HG03139 (cell line): Measurements from ENCODE around the gene CMIP.

Source experiments
- ATAC-seq: cut with Tn5 transposase; IDR thresholded peaks from one replicate; pipeline ENCODE4 v1.9.1; 2021; ENCODE audit not compliant: unreplicated experiment

The CMIP gene

DNA sequence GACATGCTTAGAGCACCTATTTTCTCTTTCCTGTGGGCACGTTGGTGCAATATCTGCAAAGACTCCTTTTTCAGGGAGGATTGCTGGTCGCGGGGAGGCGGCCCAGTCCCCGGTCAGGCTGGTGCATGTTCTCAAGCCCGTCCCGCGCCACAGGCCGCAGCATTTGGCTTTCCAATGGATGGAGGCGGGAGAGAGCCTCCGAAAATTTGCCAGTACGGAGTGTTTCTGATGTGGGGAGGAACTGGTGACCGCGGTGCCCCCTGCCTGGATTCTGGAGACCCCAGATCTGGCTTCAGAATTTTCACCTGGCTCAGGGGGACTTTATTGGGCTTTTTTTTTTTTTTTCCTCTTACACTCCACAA lies 2.3 kb downstream of the CMIP start:
- no peak for ATAC-seq

DNA sequence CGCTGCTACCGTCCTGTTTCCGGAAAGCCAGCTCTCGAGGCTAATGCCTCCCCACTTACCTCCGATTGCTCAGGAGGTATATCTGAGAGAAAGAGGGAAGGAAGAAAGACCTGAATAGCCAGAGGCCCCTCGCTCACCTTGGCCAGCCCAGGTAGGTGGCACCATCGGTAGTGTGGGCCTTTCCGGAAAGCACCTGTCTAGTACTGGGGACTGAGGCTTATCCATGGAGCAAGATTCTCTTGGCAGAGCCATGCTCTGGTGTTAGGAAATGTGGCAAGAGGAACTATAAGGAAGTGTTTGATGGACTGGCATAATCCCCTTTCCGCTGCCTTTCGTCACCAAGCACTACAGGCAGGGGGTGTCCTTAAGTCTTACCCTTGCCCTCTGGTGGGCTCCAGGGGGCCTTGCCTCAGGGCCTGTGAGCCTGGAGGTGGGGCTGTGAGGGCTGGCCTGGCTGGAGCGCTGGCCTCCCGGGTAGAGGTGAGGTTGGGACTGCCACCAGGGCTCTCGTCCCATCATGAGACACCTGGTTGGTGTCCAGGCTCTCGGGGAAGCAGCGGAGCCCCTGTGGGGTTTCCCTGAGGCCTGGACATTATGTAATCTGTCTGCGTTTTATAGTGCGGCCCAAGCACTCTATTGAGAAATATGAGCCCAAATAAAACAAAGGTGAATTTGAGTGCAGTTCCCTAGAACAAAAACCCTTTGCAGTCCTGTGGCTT lies 2.9 kb downstream of the CMIP start:
- ATAC-seq: no peak

- ATAC-seq: no peak
These were observed 3.8 kb downstream of the CMIP start for GRCh38 chr16:81448154-81449131.

GRCh38 chr16:81449241-81449640 lies 4.6 kb downstream of the CMIP start:
- no peak for ATAC-seq

DNA sequence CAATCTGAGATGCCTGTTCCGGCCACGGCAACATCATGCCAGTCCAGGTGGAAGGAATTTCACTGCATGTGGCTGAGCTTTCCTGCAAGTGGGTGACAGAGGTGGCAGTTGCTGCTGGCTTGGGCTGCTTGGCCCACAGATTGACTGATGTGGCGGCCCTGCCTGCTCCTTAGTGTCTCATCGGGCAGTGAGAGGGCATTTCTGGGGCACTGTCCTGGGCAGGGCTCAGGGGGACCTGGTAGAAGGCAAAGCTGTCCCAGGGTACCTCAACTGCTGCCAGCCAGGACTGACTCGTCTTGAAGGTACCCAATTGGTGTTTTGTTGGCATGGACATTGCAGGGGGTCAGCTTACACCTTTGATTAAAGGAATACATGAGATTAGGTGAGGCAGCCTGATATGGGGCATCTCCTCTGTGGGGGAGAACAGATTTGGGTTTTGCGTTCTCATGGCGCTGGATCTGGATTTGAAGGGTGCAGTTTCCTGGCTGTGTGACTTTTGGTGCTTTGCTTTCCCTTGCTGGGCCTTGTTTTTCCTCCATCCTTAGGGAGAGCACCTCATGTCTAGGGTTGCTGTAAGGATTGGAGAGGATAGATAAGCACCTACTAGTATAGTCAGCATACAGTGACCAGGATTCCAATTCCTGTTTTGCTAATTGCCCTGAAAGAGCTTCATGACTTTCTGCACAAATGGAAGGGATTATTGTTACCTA lies 5.4 kb downstream of the CMIP start:
- ATAC-seq: no peak

DNA sequence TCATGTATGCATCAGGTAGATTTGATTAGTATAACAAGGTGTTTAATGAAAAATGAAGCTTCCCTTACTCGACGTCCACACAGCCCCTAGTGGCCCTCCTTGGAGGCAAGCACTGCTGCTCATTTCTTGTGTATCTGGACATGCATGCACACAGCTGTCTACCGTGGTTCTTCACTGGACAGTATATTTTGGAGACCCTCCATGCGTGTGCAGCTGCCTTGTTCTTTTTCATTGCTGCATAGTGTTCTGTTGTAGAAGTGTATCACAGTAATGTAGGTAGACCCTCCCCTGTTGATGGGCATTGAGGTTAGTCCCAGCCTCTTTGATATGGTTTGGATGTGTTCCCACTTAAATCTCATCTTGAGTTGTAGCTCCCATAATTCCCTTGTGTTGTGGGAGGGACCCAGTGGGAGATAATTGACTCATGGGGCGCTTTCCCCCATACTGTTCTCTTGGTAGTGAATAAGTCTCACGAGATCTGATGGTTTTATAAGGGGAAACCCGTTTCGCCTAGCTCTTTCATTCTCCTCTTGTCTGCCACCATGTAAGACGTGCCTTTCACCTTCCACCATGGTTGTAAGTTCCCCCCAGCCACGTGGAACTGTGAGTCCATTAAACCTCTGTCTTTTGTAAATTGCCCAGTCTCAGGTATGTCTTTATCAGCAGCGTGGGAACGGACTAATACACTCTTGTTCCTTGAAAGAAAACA lies 6.3 kb downstream of the CMIP start:
- no peak for ATAC-seq

DNA sequence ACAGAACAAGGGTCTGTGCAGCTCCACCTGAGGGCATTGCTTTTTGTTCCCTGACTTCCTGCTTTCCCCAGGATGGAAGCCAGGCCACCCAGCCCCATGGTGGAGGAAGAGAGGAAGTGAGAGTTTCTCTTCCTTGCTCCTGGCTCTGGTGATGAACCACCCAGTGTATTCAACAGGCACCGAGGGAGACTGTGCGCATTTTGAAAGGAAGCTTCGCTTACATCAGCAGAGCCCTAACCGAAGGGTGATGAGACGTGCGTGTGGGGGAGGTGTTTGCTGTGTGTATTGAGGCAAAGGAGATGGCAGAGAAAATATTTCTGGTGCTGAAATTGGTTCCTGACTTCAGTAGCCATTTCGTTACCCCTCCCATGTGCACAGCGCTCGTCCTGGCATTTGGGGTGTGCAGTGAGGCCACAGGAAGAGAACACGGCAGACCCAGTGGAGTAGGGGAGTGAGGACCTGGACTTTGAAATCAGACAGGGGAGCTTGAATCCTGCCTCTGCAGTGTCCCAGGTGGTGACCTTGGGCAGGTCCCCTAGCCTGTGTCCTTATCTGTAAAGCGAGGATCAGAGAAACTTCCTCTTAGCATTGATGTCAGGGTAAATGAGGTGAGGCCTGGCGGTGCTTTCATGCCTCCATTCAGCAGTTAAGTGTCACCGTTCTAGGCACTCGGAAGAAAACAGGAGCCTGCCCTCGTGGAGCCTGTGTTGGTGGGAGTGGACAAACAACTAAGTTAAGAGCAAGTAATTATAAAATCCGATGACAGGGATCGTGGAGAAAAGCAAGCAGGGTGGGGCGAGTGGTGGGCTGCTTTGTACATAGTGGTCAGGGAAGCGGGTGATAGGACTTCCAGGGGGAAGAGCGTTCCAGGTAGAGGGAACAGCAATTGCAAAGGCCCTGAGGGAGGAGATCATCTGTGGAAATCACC lies 7.4 kb downstream of the CMIP start:
- ATAC-seq: no peak

DNA sequence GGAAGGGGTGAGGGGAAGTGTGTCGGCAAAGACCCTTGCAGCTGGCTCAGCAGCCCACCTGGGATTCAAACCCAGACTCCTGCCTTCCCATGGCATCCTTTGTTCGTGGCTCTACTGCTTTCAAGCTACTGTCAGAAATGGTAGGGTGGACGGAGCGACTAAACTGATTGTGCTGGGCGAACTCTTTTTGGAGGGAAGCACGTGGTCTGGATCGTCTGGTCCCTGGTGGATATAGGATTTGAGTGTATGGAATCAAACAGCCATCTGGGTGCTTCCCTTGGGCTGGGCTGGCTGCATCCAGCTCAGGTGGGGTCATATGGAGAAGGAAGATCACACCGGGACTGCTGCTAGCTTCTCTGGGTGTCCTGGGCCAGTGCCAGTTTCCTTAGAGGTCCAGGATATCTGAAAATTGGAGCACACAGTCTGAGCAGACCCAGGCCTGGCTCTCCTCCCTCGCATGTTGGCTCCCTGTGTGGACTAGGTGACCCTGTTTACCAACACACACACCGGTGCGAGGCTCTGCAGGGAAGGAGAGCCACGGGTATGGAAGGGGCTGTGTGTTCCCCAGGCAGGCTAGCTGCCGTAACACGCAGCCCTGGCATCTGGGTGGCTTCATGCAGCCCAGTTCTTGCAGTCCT lies 8.6 kb downstream of the CMIP start:
- ATAC-seq: no peak

- ATAC-seq: no peak
These were observed 9.4 kb downstream of the CMIP start for GRCh38 chr16:81454044-81454443.

DNA sequence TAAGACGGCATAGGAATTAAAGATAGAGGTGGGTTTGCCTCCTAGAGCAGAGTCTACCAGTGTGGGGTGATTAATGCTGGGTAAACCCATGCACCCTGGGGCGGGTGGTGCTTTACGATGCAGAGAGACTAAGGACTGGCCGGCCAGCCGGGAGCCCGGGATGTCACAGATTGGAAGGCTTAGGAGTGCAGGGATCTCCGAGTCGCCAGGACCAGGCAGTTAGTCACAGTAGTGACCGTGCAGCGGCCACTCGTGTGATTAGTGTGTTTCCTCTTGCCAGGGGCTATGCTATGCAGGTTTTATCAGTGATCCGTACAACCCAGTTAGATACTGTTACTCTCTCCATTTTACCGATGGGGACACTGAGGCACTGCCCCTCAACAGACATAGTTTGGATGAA lies 10.4 kb downstream of the CMIP start:
- ATAC-seq: no peak

GRCh38 chr16:81455720-81456494 lies 11.3 kb downstream of the CMIP start:
- ATAC-seq: no peak

GRCh38 chr16:81456523-81457325 lies 12.1 kb downstream of the CMIP start:
- no peak for ATAC-seq

GRCh38 chr16:81457326-81458133 lies 12.9 kb downstream of the CMIP start:
- no peak for ATAC-seq

- no peak for ATAC-seq
These were observed 13.6 kb downstream of the CMIP start for GRCh38 chr16:81458149-81458669.

DNA sequence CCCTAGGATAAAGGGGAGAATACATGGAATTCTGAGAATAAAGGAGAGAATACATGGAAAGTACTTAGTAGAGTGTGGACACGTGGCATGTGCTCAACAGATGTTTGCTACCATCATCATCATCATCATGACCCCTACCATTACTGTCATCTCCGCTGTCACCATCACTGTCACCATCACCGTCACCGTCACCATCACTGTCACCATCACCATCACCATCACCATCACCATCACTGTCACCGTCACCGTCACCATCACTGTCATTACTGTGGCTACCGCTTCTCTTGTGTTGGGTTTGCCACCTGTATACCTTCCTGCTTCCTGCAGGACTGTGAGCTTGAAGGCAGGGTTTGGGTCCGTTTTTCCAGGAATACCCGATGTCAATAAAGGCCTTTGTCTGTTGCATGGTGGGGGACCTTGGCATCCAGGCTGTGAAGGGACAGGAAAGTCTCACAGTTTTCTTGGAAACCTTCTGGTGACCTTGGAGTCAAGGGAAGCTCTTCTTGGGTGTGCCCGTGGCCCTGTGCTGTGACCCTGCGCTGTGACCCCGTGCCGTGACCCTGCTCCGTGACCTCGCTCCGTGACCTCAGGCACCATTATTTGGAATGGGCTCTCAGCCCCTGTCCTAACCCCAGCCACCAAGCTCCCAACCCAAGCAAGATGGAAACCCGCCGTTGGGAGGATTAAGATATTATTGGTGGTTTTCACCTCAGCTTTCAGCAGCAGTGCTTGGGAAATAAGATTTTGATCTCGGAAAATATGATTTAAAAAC lies 14.4 kb downstream of the CMIP start:
- ATAC-seq: no peak

GRCh38 chr16:81460075-81460474 lies 15.5 kb downstream of the CMIP start:
- no peak for ATAC-seq
